GM23338 (cell line): ENCODE measurements around the gene CANT1.

Experiments used
- CREB1 ChIP-seq: fragments of 250-450 bp; sonication (Bioruptor Pico); IDR thresholded peaks from 2 replicates; pipeline ENCODE4 v1.5.0; 2020; ENCODE audit warnings: low read depth, mild to moderate bottlenecking, moderate library complexity
- EZH2 ChIP-seq: fragments of 200-600 bp; sonication (generic); IDR thresholded peaks from one replicate; pipeline ENCODE4 v1.8.0; 2017; ENCODE audit warnings: antibody characterized with exemption, mild to moderate bottlenecking, low read depth; ENCODE audit not compliant: unreplicated experiment
- EZH2phosphoT487 ChIP-seq: fragments of 200-600 bp; sonication (generic); IDR thresholded peaks from one replicate; pipeline ENCODE4 v1.8.1; 2018; ENCODE audit warnings: antibody characterized with exemption; ENCODE audit not compliant: unreplicated experiment
- JUNB ChIP-seq: IDR thresholded peaks from one replicate; pipeline ENCODE4 v1.6.1; 2016; ENCODE audit warnings: antibody characterized with exemption; ENCODE audit not compliant: unreplicated experiment
- NANOG ChIP-seq: IDR thresholded peaks from 2 replicates; pipeline ENCODE4 v1.6.1; 2016; ENCODE audit warnings: antibody characterized with exemption, borderline replicate concordance
- POLR2AphosphoS5 ChIP-seq: IDR thresholded peaks from 2 replicates; pipeline ENCODE4 v1.6.1; 2016; ENCODE audit warnings: antibody characterized with exemption, low read depth
- STAT1 ChIP-seq: IDR thresholded peaks from one replicate; pipeline ENCODE4 v1.6.1; 2016; ENCODE audit warnings: antibody characterized with exemption; ENCODE audit not compliant: unreplicated experiment
- ZNF114 ChIP-seq: fragments of 250-450 bp; sonication (Bioruptor Pico); IDR thresholded peaks from 2 replicates; pipeline ENCODE4 v1.5.0; 2020; ENCODE audit warnings: mild to moderate bottlenecking, moderate library complexity
- ZNF331 ChIP-seq: fragments of 250-450 bp; sonication (Bioruptor Pico); IDR thresholded peaks from 2 replicates; pipeline ENCODE4 v1.5.0; 2020; ENCODE audit warnings: low read depth, mild to moderate bottlenecking, moderate library complexity
- TF ChIP-seq, protein P1 (sequence below), 2 experiments: fragments of 200-600 bp in 1 of 2; sonication (generic) in 1 of 2; conservative IDR thresholded peaks; 2 replicates each; pipeline versions ENCODE4 v1.5.1 to v1.6.1; 2016 to 2017; ENCODE audit warnings: antibody characterized with exemption in 2 of 2, low read depth in 2 of 2, mild to moderate bottlenecking in 2 of 2, moderate library complexity in 1 of 2
- TF ChIP-seq, protein P2 (sequence below): IDR thresholded peaks from one replicate; pipeline ENCODE4 v1.6.1; 2018; ENCODE audit warnings: antibody characterized with exemption; ENCODE audit not compliant: unreplicated experiment
- TF ChIP-seq, protein P3 (sequence below): IDR thresholded peaks from 2 replicates; pipeline ENCODE4 v1.6.1; 2016; ENCODE audit warnings: antibody characterized with exemption

DNA sequence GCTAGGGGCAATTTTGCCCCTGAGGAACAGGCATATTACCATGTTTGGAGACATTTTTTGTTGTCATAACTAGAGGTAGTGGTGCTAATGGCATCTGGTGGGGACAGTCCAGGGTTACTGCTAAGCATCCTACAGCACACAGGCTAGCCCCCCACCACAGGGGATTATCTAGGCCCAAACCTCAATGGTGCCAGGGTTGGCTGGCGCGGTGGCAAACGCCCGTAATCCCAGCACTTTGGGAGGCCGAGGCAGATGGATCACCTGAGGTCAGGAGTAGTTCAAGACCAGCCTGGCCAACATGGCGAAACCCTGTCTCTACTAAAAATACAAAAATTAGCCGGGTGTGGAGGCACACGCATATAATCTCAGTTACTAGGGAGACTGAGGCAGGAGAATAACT, 29.6 kb upstream of the CANT1 start:
- TF ChIP-seq, protein P1, sequence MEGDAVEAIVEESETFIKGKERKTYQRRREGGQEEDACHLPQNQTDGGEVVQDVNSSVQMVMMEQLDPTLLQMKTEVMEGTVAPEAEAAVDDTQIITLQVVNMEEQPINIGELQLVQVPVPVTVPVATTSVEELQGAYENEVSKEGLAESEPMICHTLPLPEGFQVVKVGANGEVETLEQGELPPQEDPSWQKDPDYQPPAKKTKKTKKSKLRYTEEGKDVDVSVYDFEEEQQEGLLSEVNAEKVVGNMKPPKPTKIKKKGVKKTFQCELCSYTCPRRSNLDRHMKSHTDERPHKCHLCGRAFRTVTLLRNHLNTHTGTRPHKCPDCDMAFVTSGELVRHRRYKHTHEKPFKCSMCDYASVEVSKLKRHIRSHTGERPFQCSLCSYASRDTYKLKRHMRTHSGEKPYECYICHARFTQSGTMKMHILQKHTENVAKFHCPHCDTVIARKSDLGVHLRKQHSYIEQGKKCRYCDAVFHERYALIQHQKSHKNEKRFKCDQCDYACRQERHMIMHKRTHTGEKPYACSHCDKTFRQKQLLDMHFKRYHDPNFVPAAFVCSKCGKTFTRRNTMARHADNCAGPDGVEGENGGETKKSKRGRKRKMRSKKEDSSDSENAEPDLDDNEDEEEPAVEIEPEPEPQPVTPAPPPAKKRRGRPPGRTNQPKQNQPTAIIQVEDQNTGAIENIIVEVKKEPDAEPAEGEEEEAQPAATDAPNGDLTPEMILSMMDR (conservative IDR thresholded peaks at IDR 0.05; ENCODE audit: low read depth in 2 of 2), result no peak
- no peak for TF ChIP-seq EZH2
- TF ChIP-seq EZH2phosphoT487, result no peak
- TF ChIP-seq POLR2AphosphoS5, result no peak
- TF ChIP-seq CREB1 (CRISPR knock-in tag), result no peak
- TF ChIP-seq ZNF114, result no peak
- TF ChIP-seq, protein P2, sequence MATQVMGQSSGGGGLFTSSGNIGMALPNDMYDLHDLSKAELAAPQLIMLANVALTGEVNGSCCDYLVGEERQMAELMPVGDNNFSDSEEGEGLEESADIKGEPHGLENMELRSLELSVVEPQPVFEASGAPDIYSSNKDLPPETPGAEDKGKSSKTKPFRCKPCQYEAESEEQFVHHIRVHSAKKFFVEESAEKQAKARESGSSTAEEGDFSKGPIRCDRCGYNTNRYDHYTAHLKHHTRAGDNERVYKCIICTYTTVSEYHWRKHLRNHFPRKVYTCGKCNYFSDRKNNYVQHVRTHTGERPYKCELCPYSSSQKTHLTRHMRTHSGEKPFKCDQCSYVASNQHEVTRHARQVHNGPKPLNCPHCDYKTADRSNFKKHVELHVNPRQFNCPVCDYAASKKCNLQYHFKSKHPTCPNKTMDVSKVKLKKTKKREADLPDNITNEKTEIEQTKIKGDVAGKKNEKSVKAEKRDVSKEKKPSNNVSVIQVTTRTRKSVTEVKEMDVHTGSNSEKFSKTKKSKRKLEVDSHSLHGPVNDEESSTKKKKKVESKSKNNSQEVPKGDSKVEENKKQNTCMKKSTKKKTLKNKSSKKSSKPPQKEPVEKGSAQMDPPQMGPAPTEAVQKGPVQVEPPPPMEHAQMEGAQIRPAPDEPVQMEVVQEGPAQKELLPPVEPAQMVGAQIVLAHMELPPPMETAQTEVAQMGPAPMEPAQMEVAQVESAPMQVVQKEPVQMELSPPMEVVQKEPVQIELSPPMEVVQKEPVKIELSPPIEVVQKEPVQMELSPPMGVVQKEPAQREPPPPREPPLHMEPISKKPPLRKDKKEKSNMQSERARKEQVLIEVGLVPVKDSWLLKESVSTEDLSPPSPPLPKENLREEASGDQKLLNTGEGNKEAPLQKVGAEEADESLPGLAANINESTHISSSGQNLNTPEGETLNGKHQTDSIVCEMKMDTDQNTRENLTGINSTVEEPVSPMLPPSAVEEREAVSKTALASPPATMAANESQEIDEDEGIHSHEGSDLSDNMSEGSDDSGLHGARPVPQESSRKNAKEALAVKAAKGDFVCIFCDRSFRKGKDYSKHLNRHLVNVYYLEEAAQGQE, result no peak
- no peak for TF ChIP-seq ZNF331 (CRISPR knock-in tag)
- TF ChIP-seq NANOG, result no peak
- TF ChIP-seq JUNB, result no peak
- TF ChIP-seq, protein P3, sequence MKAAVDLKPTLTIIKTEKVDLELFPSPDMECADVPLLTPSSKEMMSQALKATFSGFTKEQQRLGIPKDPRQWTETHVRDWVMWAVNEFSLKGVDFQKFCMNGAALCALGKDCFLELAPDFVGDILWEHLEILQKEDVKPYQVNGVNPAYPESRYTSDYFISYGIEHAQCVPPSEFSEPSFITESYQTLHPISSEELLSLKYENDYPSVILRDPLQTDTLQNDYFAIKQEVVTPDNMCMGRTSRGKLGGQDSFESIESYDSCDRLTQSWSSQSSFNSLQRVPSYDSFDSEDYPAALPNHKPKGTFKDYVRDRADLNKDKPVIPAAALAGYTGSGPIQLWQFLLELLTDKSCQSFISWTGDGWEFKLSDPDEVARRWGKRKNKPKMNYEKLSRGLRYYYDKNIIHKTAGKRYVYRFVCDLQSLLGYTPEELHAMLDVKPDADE, result no peak
- TF ChIP-seq STAT1, result no peak
